Natural killer cell (primary cell): ENCODE results near the gene SLC38A1. TPM values are rescaled to one million over a fixed set of nuclear protein-coding genes. Genes with fewer than 3 reads are reported as not detected.
A peak's percentile ranks its signal among the peaks of the same experiment; 100 is the strongest.

Experiments
- ATAC-seq, 3 donors: fragments of 150-1000 bp in 2 of 3; fragments of 200-7000 bp in 1 of 3; cut with Tn5 transposase; 1 replicate in 1 of 3; 2 replicates in 2 of 3; pipeline ENCODE4 v1.10.0; 2021; ENCODE audit warnings: mild to moderate bottlenecking in 2 of 3, moderate library complexity in 2 of 3
- DNase-seq, 2 donors: peaks; one replicate each; pipeline versions ENCODE4 v3.0.0 to v3.0.0-alpha.2; 2013 to 2021; ENCODE audit warnings: mixed read lengths in 1 of 2
- H3K27ac ChIP-seq: one replicate; pipeline ENCODE4 v1.5.1; 2013; ENCODE audit warnings: mild to moderate bottlenecking, low read length
- H3K27me3 ChIP-seq: one replicate; pipeline ENCODE4 v1.6.1; 2013; ENCODE audit warnings: low read length; ENCODE audit not compliant: control insufficient read depth, insufficient read depth
- H3K36me3 ChIP-seq: one replicate; pipeline ENCODE4 v1.6.1; 2013; ENCODE audit warnings: low read length; ENCODE audit not compliant: control insufficient read depth, insufficient read depth
- H3K4me1 ChIP-seq: one replicate; pipeline ENCODE4 v1.6.1; 2013; ENCODE audit warnings: low read length; ENCODE audit not compliant: control insufficient read depth, insufficient read depth
- H3K4me3 ChIP-seq: one replicate; pipeline ENCODE4 v1.5.1; 2013; ENCODE audit warnings: low read length
- H3K9me3 ChIP-seq: one replicate; pipeline ENCODE4 v1.6.1; 2013; ENCODE audit warnings: low read length; ENCODE audit not compliant: control insufficient read depth, insufficient read depth
- H3K27ac Mint-ChIP-seq, 2 donors: one replicate each; pipeline ENCODE4 v1.8.0; 2022; ENCODE audit warnings: mild to moderate bottlenecking in 2 of 2, mixed read lengths in 2 of 2, moderate library complexity in 1 of 2
- H3K27me3 Mint-ChIP-seq, 2 donors: one replicate each; pipeline ENCODE4 v1.8.0; 2022; ENCODE audit warnings: low read depth in 2 of 2, mixed read lengths in 2 of 2
- H3K36me3 Mint-ChIP-seq: one replicate; pipeline ENCODE4 v1.8.0; 2022; ENCODE audit warnings: mixed read lengths
- H3K4me1 Mint-ChIP-seq, 2 donors: one replicate each; pipeline ENCODE4 v1.8.0; 2022; ENCODE audit warnings: mixed read lengths in 2 of 2
- H3K4me3 Mint-ChIP-seq: one replicate; pipeline ENCODE4 v1.8.0; 2022; ENCODE audit warnings: mild to moderate bottlenecking, moderate library complexity, mixed read lengths
- H3K9me3 Mint-ChIP-seq, 2 donors: one replicate each; pipeline ENCODE4 v1.8.0; 2022; ENCODE audit warnings: mixed read lengths in 2 of 2
- WGBS: methylation state at CpG from one replicate; pipeline ENCODE4 v1.1.7; 2013; ENCODE audit warnings: missing lambda C conversion rate; ENCODE audit not compliant: insufficient coverage; 5-methylcytosine and 5-hydroxymethylcytosine counted together
- intact Hi-C: fragments of 100-400 bp; cut with micrococcal nuclease; formaldehyde crosslinking; loops from one replicate; pipeline ENCODE4 v1.14.2; 2022
- total RNA-seq, 4 donors: library from RNA; stranded (reverse); fragments of 120-200 nt in 1 of 4; gene quantifications; one replicate each; pipeline versions ENCODE4 v1.2.3 to v1.2.4, GENCODE V29; 2013 to 2022
- TF ChIP-seq, protein P1 (sequence below): fragments of 200-600 bp; IDR thresholded peaks from one replicate; pipeline ENCODE4 v1.8.0; 2022; ENCODE audit warnings: antibody characterized with exemption

The SLC38A1 gene
- total RNA-seq, 3 donors from 2014 or later (not counting 1 experiment from before 2014, with no cell fraction given): 295 to 385 (median 354) TPM

- no peaks in the 10 kb centered on the region for H3K9me3 ChIP-seq
- H3K36me3 ChIP-seq: peaks cover 7% of the 10 kb centered on the region
- TF ChIP-seq, protein P1, sequence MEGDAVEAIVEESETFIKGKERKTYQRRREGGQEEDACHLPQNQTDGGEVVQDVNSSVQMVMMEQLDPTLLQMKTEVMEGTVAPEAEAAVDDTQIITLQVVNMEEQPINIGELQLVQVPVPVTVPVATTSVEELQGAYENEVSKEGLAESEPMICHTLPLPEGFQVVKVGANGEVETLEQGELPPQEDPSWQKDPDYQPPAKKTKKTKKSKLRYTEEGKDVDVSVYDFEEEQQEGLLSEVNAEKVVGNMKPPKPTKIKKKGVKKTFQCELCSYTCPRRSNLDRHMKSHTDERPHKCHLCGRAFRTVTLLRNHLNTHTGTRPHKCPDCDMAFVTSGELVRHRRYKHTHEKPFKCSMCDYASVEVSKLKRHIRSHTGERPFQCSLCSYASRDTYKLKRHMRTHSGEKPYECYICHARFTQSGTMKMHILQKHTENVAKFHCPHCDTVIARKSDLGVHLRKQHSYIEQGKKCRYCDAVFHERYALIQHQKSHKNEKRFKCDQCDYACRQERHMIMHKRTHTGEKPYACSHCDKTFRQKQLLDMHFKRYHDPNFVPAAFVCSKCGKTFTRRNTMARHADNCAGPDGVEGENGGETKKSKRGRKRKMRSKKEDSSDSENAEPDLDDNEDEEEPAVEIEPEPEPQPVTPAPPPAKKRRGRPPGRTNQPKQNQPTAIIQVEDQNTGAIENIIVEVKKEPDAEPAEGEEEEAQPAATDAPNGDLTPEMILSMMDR: no peak
- peaks cover 37% of the 10 kb centered on the region in 2 donors for H3K4me1 Mint-ChIP-seq
- ATAC-seq: no peak
- H3K4me3 Mint-ChIP-seq: no peak overlapping the region
- DNase-seq: no peak
- 55% methylated on average over 4 of the region's 7 CpGs for WGBS
- intact Hi-C loops: no loop called here
- H3K9me3 Mint-ChIP-seq: no peaks in the 10 kb centered on the region
- no peaks in the 10 kb centered on the region for H3K36me3 Mint-ChIP-seq
- peaks cover 10% of the 10 kb centered on the region for H3K4me1 ChIP-seq
- peak overlapping the region; percentile 23 for H3K27ac ChIP-seq
- no peaks in the 10 kb centered on the region for H3K27me3 ChIP-seq
- H3K27me3 Mint-ChIP-seq: no peaks in the 10 kb centered on the region
- peak overlapping the region; percentile 33 to 73 for H3K27ac Mint-ChIP-seq
- no peak overlapping the region for H3K4me3 ChIP-seq
These were observed 89.0 kb downstream of the SLC38A1 start for GRCh38 chr12:46179693-46180452.

DNA sequence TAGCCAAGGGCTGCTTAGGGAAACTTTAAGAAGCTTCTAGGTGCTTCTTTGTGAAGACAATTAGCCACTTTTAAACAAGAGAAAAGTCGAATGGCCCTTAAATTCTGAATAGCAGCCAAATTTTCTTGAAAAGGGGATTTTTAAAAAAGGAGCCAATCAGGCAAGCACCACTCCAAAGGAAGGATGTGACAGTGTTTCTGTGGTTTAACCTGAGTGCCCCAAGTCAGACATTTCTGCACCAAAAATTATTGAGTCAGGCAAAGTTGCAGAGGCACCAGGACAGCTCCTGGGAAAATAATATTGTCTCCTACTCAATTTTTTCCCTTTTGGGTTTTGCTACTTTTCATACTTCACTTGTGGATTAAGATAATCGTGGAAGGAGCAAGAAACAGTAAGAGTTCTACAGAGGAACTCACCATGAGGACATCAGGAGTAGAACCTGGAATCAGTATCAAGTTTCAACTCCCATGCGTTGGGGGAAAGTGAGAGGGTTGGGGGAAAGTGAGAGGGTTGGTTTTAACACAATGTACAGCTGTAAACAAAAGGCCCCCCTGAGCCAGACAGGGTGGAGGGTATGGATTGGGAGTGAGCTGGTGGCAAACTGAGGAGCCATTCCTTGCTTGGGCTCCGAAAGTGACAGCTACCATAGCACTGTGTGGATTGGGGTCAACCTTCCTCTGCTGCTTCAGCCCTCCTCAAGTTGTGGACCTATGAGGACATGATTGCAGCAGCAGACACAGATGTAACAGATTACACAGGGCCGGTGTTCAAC, 90.8 kb downstream of the SLC38A1 start:
- peaks cover 4% of the 10 kb centered on the region for H3K36me3 ChIP-seq
- Mint-ChIP-seq H3K36me3 (no peaks in the 10 kb centered on the region), H3K4me3 (no peak overlapping the region), H3K4me1 (peaks cover 31 to 36% of the 10 kb centered on the region in 2 donors), H3K27ac (peak overlapping the region in 1 of 2 donors; percentile 63), H3K27me3 (no peaks in the 10 kb centered on the region), H3K9me3 (no peaks in the 10 kb centered on the region)
- peaks cover 11% of the 10 kb centered on the region for H3K4me1 ChIP-seq
- H3K9me3 ChIP-seq: no peaks in the 10 kb centered on the region
- H3K27ac ChIP-seq: no peak overlapping the region
- no peaks in the 10 kb centered on the region for H3K27me3 ChIP-seq
- H3K4me3 ChIP-seq: no peak overlapping the region
- 50% methylated on average over 5 of the region's 5 CpGs for WGBS
- ATAC-seq (peak in 2 of 3 donors; percentile 53 to 57), DNase-seq (peak in 1 of 2 donors; percentile 76)
- TF ChIP-seq, protein P1: no peak
- intact Hi-C loops: no loop called here

DNA sequence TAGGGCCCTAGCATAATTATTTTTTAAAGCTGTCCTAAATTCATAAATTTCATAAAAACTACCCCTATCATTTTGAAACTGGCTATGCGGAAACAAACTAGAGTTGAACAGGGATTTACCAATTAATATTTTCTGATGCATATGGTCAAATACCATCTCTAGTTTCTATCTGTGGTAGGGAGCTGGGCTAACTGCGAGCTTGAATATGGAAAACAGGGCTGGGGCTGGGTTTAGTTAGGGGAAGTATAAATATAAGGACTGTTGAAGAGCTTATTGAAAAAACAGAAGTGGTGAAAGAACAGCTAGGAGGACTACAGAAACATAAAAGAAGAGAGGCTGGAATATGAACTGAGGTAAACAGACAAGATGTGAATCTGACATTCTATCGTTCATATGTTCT, 91.8 kb downstream of the SLC38A1 start:
- no peaks in the 10 kb centered on the region for H3K27me3 Mint-ChIP-seq
- no peak overlapping the region for H3K27ac ChIP-seq
- no peaks in the 10 kb centered on the region for H3K9me3 Mint-ChIP-seq
- ATAC-seq: no peak
- no peak overlapping the region for H3K4me3 Mint-ChIP-seq
- peak overlapping the region; percentile 3 for H3K27ac Mint-ChIP-seq
- whole genome bisulfite sequencing: 24% methylated on average over 2 of the region's 3 CpGs
- peaks cover 31 to 36% of the 10 kb centered on the region in 2 donors for H3K4me1 Mint-ChIP-seq
- peaks cover 11% of the 10 kb centered on the region for H3K4me1 ChIP-seq
- no peaks in the 10 kb centered on the region for H3K36me3 Mint-ChIP-seq
- H3K9me3 ChIP-seq: no peaks in the 10 kb centered on the region
- TF ChIP-seq, protein P1: no peak
- H3K36me3 ChIP-seq: no peaks in the 10 kb centered on the region
- no peaks in the 10 kb centered on the region for H3K27me3 ChIP-seq
- intact Hi-C loops: no loop called here
- no peak overlapping the region for H3K4me3 ChIP-seq
- DNase-seq: no peak
